Measurements from ENCODE around the gene IL17RA. TPM values are rescaled to one million over a fixed set of nuclear protein-coding genes. Genes with fewer than 3 reads are reported as not detected.

The IL17RA gene
- total RNA-seq, 1 experiment from 2014 or later: 13.6 TPM

DNA sequence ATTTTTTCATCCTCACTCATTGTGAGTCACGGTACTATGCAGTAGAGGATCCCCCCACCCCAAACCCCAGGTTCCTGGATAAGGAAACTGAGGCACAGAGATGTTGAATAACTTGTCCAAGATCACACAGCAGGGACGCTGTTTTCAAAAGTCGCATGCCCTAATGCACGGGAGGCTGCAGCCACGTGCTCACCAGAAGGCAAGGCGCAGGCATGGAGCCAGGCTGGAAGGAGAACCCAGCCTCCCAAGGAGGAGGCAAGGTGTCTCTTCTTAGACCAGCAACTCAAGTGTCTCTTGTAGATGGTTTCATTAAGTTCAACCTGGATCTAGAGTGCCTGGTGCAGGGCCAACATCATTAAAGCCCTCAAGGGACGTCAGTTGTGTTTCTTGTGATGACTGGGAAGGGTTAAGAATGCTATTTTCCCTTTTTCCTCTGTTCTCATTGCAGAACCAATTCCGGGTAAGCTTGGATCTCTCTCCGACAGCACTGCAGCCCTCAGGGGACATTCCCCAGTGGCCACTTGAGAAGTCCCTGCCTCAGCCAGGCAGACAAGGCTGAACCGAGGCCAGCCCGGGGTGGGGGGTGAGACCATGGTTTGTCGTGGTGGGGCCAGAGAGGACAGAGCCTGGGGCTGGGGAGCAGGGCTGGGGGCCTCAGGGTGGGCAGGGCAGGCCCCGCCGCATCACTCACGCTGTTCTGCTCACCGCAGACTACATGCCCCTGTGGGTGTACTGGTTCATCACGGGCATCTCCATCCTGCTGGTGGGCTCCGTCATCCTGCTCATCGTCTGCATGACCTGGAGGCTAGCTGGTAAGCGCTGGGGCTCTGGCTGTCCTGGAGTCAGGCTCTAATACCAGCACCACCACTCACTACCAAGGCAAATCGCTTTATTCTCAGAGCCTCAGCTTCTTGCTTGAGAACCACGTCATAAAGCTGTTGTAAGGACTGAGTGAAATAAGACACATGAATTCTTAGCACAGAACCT lies 20.6 kb downstream of the IL17RA start:
- DNase-seq (ENCODE audit: low read depth): no peak

DNA sequence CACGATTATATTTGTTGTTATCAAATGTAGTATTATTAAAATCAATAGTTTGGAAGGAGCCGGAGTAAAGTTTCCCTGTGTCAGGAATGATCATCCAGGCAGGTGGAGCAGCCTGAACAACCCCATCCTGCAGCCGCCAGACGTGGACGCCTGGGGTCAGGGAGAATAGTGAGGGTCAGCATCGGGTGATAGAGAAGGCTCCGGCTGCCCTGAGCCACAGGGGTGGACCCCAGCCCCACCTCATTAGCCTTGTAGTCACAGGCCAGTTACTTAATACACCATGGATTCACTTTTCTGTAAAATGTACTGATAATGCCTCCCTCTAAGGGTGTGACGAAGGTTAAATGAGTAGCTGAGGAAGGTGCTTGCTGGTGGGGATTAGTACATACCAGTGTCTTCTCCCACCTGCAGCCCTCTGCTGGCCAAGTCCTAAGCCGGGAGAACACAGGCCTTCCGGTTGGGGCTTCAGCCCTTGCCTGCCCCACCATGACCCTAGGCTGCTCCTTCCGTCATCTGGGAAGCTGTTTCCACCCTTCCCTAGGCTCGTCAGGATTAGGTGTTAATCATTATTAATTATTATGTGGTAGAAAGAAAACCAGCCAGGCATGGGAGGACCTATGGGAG lies 21.5 kb downstream of the IL17RA start:
- DNase-seq (ENCODE audit: low read depth): no peak

DNA sequence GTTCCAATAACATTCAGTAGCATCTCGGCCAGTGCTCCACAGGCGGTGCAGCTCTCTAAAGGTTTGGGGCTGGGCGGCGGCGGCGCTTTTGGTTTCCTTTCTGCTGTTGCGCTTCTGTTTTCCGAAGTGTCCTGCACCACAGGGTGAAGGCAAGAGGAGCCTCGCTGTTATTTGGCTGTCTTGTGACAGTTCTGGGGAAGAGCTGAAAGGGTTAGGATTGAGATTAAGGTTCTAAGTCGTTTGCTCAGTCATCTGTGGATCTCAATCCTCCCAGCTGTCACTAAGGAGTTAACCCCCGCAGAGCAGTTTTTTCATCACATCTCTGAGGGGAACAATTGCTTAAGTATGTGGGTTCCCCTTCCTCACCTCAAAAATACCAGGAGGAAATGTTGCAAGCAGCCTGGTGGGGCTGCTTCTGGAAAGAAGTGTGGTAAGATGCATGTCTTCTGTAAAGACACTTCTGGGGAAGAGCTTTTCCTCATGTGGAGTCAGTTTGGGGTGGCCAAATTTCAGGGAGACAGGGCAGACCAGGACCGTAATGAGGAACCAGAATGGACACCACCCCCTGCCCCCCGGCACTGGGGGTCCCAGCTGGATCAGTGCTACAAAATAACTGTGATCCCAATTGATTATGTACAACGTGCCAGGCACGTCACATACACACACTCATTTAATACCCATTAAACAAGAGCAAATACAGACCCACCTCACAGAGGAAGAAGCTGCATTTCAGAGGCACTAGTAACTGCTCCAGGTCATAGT lies 22.2 kb downstream of the IL17RA start:
- DNase-seq (ENCODE audit: low read depth): no peak

DNA sequence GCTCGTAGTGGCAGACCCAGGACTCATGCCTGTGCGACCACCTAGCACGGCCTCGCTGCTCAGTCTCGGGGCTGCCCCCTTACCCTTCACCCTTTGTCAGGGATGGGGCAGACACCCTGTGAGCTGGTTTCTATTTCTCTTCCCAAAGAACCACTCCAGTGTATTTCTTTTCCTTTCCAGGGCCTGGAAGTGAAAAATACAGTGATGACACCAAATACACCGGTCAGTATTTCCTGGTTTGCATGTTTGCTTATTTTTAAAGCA lies 22.7 kb downstream of the IL17RA start:
- DNase-seq (ENCODE audit: low read depth): no peak

DNA sequence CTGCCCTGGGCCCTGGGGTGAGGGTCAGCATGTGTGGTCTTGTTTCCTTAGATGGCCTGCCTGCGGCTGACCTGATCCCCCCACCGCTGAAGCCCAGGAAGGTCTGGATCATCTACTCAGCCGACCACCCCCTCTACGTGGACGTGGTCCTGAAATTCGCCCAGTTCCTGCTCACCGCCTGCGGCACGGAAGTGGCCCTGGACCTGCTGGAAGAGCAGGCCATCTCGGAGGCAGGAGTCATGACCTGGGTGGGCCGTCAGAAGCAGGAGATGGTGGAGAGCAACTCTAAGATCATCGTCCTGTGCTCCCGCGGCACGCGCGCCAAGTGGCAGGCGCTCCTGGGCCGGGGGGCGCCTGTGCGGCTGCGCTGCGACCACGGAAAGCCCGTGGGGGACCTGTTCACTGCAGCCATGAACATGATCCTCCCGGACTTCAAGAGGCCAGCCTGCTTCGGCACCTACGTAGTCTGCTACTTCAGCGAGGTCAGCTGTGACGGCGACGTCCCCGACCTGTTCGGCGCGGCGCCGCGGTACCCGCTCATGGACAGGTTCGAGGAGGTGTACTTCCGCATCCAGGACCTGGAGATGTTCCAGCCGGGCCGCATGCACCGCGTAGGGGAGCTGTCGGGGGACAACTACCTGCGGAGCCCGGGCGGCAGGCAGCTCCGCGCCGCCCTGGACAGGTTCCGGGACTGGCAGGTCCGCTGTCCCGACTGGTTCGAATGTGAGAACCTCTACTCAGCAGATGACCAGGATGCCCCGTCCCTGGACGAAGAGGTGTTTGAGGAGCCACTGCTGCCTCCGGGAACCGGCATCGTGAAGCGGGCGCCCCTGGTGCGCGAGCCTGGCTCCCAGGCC lies 23.7 kb downstream of the IL17RA start:
- no peak for DNase-seq (ENCODE audit: low read depth)

DNA sequence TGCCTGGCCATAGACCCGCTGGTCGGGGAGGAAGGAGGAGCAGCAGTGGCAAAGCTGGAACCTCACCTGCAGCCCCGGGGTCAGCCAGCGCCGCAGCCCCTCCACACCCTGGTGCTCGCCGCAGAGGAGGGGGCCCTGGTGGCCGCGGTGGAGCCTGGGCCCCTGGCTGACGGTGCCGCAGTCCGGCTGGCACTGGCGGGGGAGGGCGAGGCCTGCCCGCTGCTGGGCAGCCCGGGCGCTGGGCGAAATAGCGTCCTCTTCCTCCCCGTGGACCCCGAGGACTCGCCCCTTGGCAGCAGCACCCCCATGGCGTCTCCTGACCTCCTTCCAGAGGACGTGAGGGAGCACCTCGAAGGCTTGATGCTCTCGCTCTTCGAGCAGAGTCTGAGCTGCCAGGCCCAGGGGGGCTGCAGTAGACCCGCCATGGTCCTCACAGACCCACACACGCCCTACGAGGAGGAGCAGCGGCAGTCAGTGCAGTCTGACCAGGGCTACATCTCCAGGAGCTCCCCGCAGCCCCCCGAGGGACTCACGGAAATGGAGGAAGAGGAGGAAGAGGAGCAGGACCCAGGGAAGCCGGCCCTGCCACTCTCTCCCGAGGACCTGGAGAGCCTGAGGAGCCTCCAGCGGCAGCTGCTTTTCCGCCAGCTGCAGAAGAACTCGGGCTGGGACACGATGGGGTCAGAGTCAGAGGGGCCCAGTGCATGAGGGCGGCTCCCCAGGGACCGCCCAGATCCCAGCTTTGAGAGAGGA lies 24.5 kb downstream of the IL17RA start:
- no peak for DNase-seq (ENCODE audit: low read depth)

DNA sequence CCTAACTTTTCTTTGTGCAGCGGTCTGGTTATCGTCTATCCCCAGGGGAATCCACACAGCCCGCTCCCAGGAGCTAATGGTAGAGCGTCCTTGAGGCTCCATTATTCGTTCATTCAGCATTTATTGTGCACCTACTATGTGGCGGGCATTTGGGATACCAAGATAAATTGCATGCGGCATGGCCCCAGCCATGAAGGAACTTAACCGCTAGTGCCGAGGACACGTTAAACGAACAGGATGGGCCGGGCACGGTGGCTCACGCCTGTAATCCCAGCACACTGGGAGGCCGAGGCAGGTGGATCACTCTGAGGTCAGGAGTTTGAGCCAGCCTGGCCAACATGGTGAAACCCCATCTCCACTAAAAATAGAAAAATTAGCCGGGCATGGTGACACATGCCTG lies 25.2 kb downstream of the IL17RA start:
- DNase-seq (ENCODE audit: low read depth): no peak

DNA sequence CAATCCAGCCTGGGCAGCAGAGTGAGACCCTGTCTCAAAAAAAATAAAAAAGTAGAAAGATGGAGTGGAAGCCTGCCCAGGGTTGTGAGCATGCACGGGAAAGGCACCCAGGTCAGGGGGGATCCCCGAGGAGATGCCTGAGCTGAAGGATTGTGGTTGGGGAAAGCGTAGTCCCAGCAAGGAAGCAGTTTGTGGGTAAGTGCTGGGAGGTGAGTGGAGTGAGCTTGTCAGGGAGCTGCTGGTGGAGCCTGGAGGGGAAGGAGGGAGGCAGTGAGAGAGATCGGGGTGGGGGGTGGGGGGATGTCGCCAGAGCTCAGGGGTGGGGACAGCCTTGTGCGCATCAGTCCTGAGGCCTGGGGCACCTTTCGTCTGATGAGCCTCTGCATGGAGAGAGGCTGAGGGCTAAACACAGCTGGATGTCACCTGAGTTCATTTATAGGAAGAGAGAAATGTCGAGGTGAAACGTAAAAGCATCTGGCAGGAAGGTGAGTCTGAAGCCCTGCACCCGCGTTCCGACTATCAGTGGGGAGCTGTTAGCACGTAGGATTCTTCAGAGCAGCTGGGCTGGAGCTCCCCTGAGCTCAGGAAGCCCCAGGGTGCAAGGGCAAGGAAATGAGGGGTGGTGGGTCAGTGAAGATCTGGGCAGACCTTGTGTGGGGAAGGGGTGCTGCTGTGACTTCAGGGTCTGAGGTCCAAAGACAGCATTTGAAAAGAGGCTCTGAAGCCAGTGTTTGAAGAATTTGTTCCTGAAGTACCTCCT lies 26.2 kb downstream of the IL17RA start:
- no peak for DNase-seq (ENCODE audit: low read depth)

DNA sequence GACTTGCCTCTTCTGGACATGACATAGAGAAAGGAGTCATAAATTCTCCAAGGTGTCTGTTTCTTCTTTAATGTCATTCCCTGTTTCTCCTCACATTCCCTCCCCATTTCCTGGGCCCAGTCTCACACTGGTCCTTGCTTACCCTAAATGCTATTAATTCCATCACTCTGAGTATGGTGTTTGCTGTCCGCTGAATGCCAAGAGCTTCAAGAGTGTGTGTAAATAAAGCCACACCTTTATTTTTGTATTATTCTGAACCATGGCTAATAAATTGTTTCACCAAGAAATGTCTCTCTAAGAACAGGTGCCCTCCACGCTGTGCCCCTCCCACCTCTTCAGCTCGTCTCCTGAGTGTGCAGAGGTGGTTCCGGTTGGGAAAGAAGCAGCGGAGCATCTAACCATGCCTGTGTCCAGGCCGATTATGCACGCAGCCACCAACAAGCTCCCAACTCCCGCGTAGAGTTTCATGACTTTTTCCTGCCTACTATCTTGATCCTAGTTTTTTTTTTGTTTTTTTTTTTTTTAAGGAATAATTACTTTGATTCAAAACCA lies 27.8 kb downstream of the IL17RA start:
- DNase-seq (ENCODE audit: low read depth): no peak

DNA sequence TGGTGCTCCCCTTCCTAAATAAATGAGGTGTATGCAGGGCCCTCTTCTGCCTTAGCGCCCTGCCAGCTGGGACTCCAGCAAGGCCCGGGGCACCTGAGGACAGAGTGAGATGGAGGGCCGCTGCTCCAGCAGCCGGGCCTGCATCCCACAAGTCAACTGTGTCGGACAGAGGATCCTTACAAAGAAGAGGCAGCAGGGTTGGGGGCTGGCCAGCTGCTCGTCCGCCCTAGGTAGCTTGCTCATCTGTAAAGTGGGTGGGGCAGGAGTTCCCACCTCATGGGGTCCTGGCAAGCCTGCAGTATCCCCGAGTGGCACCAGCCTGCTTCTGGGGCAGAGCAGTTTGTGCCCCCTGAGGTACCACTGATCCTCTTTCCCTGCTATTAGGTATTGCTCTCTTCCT lies 28.8 kb downstream of the IL17RA start:
- DNase-seq (ENCODE audit: low read depth): no peak

DNA sequence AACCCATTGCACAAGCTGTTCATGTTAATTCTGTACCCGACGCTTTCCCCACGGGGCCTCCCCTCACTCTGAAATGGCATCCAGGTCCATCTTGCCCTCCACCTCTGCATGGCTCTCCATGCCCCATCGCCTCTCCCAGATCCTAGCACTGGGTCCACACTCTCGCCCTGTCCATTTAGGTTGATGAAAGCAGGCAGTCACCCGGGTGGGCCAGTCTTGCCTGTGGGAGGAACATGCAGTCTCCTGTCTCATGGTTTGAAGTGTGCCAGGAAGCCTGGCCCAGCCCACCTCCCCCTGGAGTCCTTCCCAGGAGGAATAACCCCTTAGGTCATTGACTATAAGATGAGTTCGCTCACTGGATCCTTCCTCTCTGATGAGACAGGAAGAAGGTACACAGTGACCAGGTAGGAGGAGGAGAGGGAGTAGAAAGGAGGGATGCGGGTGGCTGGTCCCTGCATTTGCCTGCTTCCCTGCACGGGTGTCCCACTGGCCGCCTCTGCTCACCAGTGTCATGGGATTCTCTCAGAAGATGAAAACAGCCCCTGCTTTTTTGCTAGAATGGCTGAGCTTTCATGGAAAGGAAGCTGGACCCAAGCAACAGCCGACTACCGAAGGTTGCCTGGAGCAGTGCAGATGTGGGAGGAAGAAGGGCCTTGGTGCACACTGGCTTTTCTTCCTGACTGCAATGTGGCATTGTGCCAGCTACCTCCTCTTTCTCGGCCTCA lies 29.5 kb downstream of the IL17RA start:
- no peak for DNase-seq (ENCODE audit: low read depth)

DNA sequence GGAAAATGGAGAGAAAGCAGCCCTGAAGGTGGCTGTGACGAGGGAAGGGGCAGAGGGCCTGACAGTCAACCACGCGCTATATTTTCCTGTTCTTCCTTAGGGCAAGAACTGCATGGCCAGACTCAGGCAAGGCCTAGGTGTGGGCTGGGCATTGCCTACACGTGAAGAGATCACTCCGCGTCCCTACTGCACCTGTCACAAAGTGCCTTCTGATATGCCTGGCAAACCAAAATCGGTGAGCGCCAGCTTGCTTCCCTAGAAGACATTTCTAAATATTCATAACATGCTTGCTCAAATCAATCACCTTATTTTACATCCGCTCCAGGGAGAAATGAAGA lies 30.1 kb downstream of the IL17RA start:
- no peak for DNase-seq (ENCODE audit: low read depth)

DNA sequence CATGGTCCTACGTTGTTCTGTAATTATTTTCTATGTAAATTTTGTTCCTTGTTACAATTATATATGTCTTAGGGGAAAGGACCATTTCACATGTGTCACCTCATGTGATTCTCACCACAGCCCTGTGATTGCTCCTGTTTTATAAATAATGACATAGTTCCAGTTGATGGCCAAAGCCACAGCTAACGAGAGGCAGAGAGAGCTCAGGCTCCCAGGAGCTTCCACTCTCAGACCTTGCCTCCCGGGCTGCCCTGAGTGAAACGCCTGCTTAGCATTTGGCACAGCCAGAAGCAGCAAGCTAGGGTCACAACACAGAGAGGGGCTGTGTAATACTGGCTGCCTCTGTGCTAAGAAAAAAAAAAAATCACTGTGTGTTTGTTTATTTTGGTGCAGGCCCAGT lies 30.4 kb downstream of the IL17RA start:
- no peak for DNase-seq (ENCODE audit: low read depth)

DNA sequence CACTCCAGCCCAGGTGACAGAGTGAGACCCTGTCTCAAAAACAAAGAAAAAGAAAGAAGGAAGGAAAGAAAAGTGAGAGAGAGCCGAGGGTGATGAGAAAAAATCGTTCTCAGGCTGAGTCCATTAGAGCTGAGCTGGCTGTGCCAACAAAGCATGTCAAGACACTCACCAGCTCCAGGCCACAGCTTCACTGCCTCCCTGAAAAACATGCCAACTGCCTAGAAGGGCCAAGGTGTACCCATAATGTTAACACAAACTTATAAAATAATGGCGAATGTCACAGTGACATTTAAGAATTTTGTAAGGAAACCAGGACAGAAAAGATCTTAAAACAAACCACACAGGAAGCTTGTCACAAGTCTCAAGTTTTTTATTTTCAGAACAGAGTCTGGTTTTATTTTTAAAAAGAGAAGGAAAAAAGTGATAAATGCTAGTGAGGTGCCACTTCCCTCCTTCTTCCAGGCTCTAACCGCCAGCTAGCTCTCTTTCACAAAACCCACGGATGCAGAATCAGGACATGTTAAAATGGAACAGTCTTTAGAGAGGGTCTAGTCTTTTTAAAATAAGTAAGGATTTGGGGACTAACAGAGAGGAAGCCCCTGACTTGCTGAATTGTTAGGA lies 31.3 kb downstream of the IL17RA start:
- DNase-seq (ENCODE audit: low read depth): no peak

DNA sequence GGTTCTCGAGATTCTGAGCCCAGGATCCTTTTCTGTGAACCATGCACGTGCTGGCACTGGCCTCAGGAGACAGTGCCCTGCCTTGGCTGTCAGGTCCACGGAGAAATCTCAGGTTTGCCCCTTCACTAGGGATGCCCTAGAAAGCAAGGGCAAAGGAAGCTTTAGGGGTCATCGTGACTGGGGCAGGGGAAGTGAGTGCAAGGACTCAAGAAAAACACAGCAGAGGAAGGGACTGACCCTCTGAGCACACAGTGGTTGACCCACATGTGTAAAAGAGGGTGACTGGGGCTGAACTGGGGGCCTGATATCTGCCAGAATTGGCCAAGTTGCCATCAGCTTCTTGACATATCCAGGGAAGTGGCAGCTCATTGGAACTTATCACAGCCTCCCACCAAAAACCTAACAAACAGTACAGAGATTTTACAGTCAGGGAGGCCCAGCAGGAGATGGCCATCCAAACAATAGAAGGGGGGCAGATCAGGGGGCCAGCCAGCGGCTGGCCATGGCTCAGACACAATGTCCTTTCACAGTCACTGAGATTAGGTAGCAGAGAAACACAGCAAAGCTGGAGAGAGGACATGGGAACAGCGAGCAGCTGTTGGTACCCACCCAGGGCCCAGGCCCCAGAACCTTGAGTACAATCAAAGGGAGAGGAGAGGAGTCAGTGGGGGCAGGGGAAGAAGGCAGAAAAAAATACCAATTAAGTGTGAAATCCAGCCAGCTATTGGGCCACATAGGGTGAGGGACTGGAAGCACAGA lies 32.0 kb downstream of the IL17RA start:
- DNase-seq (ENCODE audit: low read depth): no peak

DNA sequence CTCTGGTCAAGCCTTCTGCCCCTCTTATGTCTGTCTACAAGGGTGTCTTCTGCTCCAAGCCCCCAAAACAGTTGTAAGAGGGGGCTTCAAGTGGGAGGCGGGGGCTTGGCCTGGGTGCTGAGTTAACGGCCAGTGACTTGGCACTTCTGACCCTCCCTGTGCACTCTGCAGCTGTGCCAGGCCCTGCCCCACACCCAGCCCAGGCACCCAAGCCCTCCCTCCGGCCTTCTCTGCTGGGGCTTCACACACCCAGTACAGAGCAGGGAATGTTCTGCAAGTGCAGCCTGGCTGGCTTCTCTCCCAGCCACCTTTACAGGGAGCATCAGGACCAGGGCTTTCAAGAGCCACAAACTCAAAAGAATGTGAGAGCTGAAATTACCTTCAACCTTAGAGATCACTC lies 32.6 kb downstream of the IL17RA start:
- DNase-seq (ENCODE audit: low read depth): no peak

DNA sequence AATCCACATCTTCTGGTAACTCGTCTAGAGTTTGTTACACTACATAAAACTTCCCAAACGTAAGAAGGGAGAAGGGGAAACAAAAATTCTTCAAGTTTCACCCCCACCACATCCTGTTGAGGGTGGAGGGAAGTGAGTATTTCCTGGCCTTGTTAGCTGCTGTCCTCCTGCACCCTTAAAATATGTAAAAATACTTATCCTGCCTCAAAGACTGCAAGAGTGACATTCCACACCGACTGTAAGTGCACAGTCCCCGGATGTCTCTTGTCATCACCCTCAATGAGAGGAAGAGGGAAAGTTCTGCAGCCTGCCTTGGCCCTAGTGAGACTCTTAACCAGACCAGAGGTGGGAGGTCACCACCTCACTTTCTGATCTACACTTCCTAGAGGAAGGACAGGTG lies 33.1 kb downstream of the IL17RA start:
- no peak for DNase-seq (ENCODE audit: low read depth)

DNA sequence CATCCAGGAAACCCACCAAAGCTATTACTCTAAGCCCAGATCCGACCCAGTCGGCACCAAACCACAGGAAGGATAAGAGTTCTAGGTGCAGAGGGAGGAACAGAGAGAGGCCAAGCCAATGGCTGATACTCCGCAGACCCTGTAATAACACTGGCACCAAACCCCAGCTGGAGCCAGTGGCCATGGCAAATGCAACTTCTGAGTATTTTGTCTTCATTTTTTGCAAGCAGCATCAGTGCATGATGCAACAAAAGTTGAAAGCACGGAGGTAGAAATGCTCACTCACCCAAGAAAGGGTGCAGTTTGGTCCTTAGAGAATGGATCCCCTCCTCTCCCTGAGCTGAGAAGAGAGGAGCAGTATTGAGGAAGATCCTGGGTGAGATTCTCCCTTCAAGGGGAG lies 33.5 kb downstream of the IL17RA start:
- DNase-seq (ENCODE audit: low read depth): no peak

Measured in LHCN-M2 (cell line).